Measurements from ENCODE around the gene LRP1. TPM values are rescaled to one million over a fixed set of nuclear protein-coding genes. Genes with fewer than 3 reads are reported as not detected.

LRP1 gene
- total RNA-seq, 1 experiment from 2014 or later: 14.7 TPM

DNA sequence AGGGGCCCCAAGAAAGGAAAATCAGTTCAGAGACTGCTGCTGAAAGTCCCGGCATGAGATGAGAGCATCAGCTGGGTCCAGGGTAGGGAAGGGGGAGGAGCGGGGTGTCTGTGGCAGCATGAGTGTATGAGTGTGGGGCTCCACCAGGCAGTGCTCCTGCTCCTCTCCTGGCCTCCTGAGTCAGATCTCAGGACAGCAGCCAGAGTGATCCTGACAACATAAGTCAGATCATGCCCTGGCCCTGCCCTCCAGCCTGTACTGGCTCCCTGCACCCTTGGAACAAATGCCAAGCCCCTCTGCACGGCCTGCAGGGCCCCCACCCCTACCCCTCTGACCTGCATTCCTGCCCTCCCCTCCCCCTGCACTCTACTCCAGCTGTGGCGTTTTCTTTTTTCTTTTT lies 43.4 kb downstream of the LRP1 start:
- Histone ChIP-seq H3K27ac (ENCODE audit: low read length) (no peak overlapping the region), H2AFZ (ENCODE audit: low read length) (no peak overlapping the region), H4K20me1 (ENCODE audit: low read length) (no peaks in the 10 kb centered on the region), H3K36me3 (ENCODE audit: low read depth, low read length) (peaks cover 4% of the 10 kb centered on the region; the same call in 1 of the 2 replicates), H3K4me3 (ENCODE audit: low read length) (no peak overlapping the region), H3K9me2 (replicated peaks; ENCODE audit: low read length) (no peaks in the 10 kb centered on the region), H3F3A (ENCODE audit: low read length, unreplicated experiment) (peaks cover 2% of the 10 kb centered on the region), H3K9ac (ENCODE audit: low read length) (no peak overlapping the region), H3K4me1 (ENCODE audit: insufficient read depth, low read length) (peaks cover 26% of the 10 kb centered on the region), H3K27me3 (ENCODE audit: low read length) (no peaks in the 10 kb centered on the region), H3K4me2 (ENCODE audit: low read length) (no peak overlapping the region), H3K79me2 (ENCODE audit: low read length) (no peaks in the 10 kb centered on the region), H3K9me3 (ENCODE audit: low read length) (no peaks in the 10 kb centered on the region)
- ATAC-seq (no peak), DNase-seq (no peak)
- intact Hi-C loops (cut with micrococcal nuclease): no loop called here
- no peak for TF ChIP-seq EZH2 (IDR thresholded peaks at IDR 0.05; ENCODE audit: low read length, unreplicated experiment)
- BruUV-seq (replicated peaks): no TSS peak
- POLR2A ChIA-PET (ENCODE audit: unreplicated experiment): no interaction called here
- CTCF ChIA-PET: no interaction called here

DNA sequence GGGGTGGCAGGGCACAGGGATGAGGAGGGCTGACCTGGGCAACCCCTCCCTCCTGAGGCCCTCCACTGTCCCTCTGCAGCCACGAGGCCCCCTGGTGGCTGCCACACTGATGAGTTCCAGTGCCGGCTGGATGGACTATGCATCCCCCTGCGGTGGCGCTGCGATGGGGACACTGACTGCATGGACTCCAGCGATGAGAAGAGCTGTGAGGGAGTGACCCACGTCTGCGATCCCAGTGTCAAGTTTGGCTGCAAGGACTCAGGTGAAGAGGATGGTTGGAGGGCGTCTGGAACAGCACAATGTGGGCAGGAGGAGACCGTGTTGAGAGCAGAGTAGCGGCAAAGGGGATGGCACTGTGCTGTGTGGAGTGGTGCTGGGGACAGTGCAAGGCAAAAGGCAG lies 44.8 kb downstream of the LRP1 start:
- DNase-seq: peak; percentile 29
- TF ChIP-seq EZH2 (IDR thresholded peaks at IDR 0.05; ENCODE audit: low read length, unreplicated experiment): no peak
- TF ChIP-seq, protein P1, sequence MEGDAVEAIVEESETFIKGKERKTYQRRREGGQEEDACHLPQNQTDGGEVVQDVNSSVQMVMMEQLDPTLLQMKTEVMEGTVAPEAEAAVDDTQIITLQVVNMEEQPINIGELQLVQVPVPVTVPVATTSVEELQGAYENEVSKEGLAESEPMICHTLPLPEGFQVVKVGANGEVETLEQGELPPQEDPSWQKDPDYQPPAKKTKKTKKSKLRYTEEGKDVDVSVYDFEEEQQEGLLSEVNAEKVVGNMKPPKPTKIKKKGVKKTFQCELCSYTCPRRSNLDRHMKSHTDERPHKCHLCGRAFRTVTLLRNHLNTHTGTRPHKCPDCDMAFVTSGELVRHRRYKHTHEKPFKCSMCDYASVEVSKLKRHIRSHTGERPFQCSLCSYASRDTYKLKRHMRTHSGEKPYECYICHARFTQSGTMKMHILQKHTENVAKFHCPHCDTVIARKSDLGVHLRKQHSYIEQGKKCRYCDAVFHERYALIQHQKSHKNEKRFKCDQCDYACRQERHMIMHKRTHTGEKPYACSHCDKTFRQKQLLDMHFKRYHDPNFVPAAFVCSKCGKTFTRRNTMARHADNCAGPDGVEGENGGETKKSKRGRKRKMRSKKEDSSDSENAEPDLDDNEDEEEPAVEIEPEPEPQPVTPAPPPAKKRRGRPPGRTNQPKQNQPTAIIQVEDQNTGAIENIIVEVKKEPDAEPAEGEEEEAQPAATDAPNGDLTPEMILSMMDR (conservative IDR thresholded peaks at IDR 0.05; ENCODE audit: low read depth, low read length): peak; percentile 90
- Histone ChIP-seq H4K20me1 (ENCODE audit: low read length) (no peaks in the 10 kb centered on the region), H3F3A (ENCODE audit: low read length, unreplicated experiment) (no peaks in the 10 kb centered on the region), H3K4me3 (ENCODE audit: low read length) (no peak overlapping the region), H3K9me3 (ENCODE audit: low read length) (no peaks in the 10 kb centered on the region), H3K27ac (ENCODE audit: low read length) (no peak overlapping the region), H3K27me3 (ENCODE audit: low read length) (no peaks in the 10 kb centered on the region), H3K9ac (ENCODE audit: low read length) (no peak overlapping the region), H3K4me1 (ENCODE audit: insufficient read depth, low read length) (peaks cover 19% of the 10 kb centered on the region), H3K36me3 (ENCODE audit: low read depth, low read length) (no peaks in the 10 kb centered on the region), H2AFZ (ENCODE audit: low read length) (no peak overlapping the region), H3K79me2 (ENCODE audit: low read length) (no peaks in the 10 kb centered on the region), H3K9me2 (replicated peaks; ENCODE audit: low read length) (no peaks in the 10 kb centered on the region), H3K4me2 (ENCODE audit: low read length) (no peak overlapping the region)
- BruUV-seq (replicated peaks): no TSS peak
- intact Hi-C loops (cut with micrococcal nuclease): no loop called here
- ChIA-PET CTCF (interaction anchor here (1.0 to 3.3 kb wide), 2 partner anchors 49 kb away, joined by 5 to 13 read pairs; no protein-coding TSS in a partner anchor), POLR2A (ENCODE audit: unreplicated experiment) (no interaction called here)
- peak; percentile 56 for ATAC-seq

DNA sequence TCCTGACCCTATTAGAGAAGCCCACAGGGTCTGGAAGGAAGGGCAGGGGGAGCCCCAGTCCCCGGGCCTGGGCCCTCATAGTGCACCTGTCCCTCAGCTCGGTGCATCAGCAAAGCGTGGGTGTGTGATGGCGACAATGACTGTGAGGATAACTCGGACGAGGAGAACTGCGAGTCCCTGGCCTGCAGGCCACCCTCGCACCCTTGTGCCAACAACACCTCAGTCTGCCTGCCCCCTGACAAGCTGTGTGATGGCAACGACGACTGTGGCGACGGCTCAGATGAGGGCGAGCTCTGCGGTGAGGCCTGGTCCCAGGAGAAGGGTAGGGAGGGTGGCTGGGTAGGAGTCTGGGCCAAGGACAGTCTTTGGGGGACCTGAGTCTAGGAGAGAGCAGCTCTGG lies 45.4 kb downstream of the LRP1 start:
- Histone ChIP-seq H3K9ac (ENCODE audit: low read length) (no peak overlapping the region), H3K4me1 (ENCODE audit: insufficient read depth, low read length) (peaks cover 18% of the 10 kb centered on the region), H2AFZ (ENCODE audit: low read length) (no peak overlapping the region), H3K4me2 (ENCODE audit: low read length) (no peak overlapping the region), H3K4me3 (ENCODE audit: low read length) (no peak overlapping the region), H3K79me2 (ENCODE audit: low read length) (no peaks in the 10 kb centered on the region), H3K9me3 (ENCODE audit: low read length) (no peaks in the 10 kb centered on the region), H3K9me2 (replicated peaks; ENCODE audit: low read length) (no peaks in the 10 kb centered on the region), H3K36me3 (ENCODE audit: low read depth, low read length) (no peaks in the 10 kb centered on the region; the same call in 1 of the 2 replicates), H3K27me3 (ENCODE audit: low read length) (no peaks in the 10 kb centered on the region), H3F3A (ENCODE audit: low read length, unreplicated experiment) (no peaks in the 10 kb centered on the region), H3K27ac (ENCODE audit: low read length) (no peak overlapping the region), H4K20me1 (ENCODE audit: low read length) (no peaks in the 10 kb centered on the region)
- ChIA-PET POLR2A (ENCODE audit: unreplicated experiment) (interaction anchor here (0.6 kb wide), 1 partner anchor 391 kb away, joined by 3 read pairs; no protein-coding TSS in a partner anchor), CTCF (interaction anchor here (3.3 kb wide), 1 partner anchor 49 kb away, joined by 13 read pairs; no protein-coding TSS in a partner anchor)
- no TSS peak for BruUV-seq (replicated peaks)
- no peak for DNase-seq
- ATAC-seq: no peak
- intact Hi-C loops (cut with micrococcal nuclease): loop anchor here (2.0 kb wide), 1 partner anchor 49 kb away; no protein-coding TSS in a partner anchor
- no peak for TF ChIP-seq EZH2phosphoT487 (IDR thresholded peaks at IDR 0.05; ENCODE audit: borderline replicate concordance, low read length)
- no peak for TF ChIP-seq EZH2 (IDR thresholded peaks at IDR 0.05; ENCODE audit: low read length, unreplicated experiment)
- TF ChIP-seq, protein P1 (conservative IDR thresholded peaks at IDR 0.05; ENCODE audit: low read depth, low read length): no peak
